SH-SY5Y (cell line): ENCODE results near the gene TP53BP1.

ENCODE experiments used
- GATA2 ChIP-seq: IDR thresholded peaks from 2 replicates; pipeline ENCODE4 v1.6.1; 2011; ENCODE audit warnings: mild to moderate bottlenecking, low read depth, low read length
- GATA3 ChIP-seq: IDR thresholded peaks from 2 replicates; pipeline ENCODE4 v1.6.1; 2011; ENCODE audit warnings: low read depth, mild to moderate bottlenecking, low read length, moderate library complexity

The TP53BP1 gene

DNA sequence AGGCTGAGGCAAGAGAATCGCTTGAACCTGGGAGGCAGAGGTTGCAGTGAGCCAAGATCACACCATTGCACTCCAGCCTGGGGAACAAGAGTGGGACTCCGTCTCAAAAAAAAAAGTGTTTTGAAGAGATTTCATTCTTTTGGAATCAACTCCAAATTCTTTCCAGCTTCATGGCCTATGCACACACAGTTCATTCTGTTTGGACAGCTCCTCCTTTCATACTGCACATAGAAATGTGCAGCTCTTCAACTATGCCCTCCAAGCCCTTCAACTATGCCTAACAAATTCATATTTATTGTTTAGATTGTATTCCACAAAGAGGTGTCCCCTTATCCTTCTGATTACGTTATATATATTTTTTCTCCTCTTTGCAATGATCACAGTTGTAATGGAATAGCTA lies 4.2 kb downstream of the TP53BP1 start:
- TF ChIP-seq GATA2 (no peak), GATA3 (no peak)

DNA sequence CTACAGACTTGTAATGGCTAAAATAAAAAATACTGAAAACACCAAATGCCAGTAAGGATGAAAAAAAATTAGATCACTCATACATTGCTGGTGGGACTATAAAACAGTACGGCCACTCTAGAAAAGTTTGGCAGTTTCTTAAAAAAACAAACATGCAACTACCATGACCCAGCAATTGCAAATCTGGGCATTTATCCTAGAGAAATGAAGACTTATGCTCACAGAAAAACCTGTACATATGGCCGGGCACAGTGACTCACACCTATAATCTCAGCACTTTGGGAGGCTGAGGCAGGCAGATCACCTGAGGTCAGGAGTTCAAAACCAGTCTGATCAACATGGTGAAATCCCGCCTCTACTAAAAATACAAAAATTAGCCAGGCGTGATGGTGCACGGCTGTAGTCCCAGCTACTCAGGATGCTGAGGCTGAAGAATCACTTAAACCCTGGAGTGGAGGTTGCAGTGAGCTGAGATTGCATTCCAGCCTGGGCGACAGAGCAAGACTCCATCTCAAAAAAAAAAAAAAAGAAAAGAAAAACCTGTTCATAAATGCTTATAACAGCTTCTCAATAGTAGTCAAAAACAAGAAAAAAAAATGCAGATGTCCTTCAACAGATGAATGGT lies 5.6 kb downstream of the TP53BP1 start:
- TF ChIP-seq GATA2: no peak
- TF ChIP-seq GATA3: no peak

DNA sequence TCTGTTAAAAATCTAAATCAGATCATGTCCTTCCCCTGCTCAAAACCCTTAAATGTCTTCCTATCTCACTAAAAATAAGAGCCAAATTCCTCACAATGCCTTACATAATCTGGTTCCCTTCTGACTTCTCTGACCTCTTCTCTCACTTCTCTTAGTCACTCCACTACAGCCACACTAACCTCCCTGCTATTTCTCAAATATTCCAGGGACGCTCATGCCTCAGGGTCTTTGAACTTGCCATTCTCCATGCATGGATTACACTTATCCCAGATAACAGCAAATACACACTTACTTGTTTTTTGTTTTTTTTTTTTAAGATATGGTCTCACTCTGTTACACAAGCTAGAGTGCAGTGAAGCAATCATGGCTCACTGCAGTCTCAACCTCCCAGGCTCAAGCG lies 8.5 kb downstream of the TP53BP1 start:
- TF ChIP-seq GATA2 (no peak), GATA3 (no peak)

DNA sequence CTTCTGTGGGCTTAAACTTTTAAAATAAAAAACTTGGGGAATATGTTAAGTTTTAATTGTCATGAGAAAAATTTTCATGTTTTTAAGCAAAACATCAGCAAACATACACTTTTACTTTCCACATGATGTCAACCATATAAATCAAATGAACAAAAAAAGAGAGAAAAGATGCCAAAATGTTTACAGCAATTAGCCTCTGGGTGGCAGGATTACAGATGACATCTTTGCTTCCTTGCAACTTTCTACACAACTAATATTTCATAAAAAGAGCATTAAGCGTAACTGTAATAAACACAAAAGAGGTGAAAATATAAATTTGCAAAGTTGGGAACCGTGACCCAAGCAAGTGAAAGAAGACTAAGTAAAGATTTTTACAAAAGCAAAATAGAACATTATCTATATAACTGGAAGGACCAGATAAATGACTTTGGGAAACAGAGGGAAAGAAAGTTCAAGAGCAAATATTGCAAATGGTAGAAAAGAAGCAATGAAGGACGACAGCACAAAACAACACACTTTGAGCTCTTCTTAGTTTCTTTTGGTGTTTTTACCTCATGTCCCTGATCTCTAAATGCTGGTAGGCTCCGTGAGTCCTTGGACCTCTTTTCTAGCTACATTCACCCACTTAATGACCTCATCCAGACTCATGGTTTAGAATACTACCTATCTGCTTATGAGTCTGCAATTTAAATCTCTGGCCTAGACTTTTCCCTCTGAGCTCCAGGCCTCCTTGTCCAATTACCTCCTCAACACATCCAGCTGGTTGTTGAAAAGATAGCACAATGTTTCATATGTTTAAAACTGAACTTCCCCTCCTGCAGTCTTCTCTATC lies 9.4 kb downstream of the TP53BP1 start:
- no peak for TF ChIP-seq GATA3
- TF ChIP-seq GATA2: no peak

DNA sequence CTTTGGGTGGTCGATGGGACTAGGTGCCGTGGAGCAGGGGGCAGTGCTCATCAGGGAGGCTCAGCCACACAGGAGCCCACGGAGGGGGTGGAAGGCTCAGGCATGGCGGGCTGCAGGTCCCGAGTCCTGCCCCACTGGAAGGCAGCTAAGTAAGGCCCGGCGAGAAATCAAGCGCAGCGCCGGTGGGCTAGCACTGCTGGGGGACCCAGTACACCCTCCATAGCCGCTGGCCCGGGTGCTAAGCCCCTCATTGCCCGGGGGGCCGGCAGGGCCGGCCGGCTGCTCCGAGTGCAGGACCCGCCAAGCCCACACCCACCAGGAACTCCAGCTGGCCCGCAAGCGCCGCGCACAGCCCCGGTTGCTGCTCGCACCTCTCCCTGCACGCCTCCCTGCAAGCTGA lies 19.1 kb downstream of the TP53BP1 start:
- TF ChIP-seq GATA2 (no peak), GATA3 (no peak)

DNA sequence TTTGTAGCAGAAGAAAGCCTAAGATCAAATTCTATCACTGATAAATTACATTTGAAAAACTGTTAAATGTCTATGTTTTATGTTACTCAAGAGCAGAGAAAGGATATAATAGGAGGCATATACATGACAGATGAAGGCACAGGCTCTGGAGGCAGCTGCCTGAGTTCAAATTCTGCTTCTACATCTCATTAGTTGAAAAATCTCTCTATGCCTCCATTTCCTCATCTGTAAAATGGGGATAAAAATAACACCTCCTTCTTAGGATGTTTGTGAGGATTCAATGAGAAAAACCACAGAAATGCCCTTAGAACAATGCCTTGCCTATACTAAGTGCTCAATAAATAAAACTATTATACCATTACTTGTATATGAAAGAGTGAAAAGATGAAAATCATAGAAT lies 21.0 kb downstream of the TP53BP1 start:
- TF ChIP-seq GATA2 (no peak), GATA3 (no peak)

DNA sequence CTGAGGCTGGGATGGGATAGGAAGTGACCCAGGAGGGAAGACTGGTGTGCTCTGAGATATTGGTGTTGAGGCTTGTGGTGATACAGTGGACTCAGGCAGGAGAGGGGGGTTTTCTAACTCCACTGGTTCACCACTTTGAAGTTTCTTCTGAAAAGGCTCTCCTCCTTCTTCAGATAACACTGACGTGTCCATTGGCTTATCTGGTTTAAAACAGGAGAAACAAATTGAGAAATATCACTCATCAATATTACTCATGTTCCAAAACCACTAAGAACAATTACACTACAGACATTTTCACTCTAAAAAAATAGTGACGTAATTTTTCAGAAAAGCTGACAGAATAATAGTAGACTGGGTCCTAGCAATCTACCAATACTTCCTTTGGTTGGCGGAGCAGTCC lies 23.1 kb downstream of the TP53BP1 start:
- no peak for TF ChIP-seq GATA3

DNA sequence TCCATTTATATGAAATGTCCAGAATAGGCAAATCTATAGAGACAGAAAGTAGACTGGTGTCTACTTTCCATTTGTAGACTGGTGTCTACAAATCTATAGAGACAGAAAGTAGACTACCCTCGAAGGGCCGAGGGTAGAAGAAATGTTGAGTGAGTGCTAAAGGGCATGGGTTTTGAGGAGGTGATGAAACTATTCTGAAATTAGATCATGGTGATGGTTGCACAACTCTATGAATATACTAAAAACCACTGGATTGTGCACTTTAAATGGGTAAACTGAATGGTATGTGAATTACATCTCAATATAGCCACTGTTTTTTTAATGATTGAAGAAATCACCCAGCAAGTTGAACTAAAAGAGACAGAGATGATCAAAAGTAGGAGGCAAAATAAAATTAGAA lies 27.9 kb downstream of the TP53BP1 start:
- no peak for TF ChIP-seq GATA3
- TF ChIP-seq GATA2: no peak

DNA sequence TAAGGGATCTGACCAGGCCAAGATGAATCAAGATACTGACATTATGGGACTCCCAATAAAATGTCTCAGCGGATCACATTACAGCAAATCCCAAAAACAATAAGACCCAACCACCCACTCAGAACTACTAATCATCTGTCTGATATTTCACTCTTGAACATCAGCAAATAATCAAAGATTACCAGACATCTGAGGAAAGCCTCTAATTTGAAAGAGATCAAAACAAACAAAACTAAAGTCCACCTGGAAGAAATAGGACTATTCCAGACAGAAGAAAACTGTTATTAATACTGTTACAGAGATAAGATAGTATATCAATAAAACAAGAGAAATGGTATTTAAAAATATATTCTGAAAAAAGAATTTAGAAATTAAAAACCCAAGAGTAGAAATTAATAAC lies 29.0 kb downstream of the TP53BP1 start:
- TF ChIP-seq GATA2 (no peak), GATA3 (no peak)

DNA sequence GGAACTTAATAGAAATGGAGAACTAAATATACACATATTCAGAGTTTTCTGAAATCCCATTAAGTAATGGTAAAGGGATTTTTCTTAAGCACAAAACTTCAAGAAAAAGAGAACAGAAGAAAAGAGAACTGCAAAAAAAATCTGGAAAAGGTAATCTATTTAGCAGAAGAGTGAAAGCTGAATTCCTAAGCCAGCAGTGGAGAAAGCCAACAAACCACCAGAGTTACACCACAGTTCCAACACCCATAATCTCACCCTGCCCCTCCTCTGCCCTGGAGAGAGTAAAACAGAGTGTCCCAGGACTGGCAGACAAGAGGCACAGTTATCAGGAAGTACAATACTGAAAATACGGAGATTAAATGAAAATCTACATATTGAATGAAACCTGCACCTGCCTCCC lies 29.4 kb downstream of the TP53BP1 start:
- TF ChIP-seq GATA2 (no peak), GATA3 (no peak)

DNA sequence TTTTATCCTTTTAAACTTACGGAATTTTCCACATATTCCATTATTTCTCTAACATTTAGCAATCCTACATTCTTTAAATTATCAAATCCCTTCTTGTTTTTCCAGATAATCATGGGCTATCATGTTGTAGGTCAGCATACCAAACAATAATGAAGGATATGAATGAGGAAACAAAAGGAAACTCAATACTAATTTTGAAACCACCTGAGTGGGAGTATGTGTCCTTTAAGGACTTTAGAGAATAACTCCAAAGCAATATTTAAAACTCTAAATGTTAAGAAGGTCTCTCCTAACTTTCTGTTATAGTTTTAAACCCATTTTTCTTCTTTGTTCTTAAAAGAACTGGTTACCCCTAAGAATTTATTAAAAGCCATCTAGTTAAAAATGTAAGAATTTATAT lies 43.0 kb downstream of the TP53BP1 start:
- TF ChIP-seq GATA2: no peak
- TF ChIP-seq GATA3: no peak

DNA sequence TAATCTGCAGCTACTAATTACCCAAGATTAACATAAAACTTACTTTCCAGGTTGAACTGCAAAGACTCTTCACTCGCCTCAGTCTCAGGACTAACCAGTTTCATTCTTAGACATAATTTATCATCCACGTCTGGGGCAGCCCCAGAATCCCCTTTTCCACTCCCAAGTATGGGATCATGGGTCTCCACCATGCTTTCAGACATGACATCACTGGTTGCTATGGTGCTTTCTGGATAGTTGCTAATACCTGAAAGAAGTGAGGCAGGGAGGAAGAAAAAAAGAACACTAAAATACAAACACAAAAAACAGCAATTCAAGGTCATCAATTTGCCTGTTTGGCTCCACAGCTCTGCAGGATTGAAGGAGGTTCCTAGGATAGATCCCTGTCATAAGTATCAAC lies 46.6 kb downstream of the TP53BP1 start:
- TF ChIP-seq GATA3: no peak
- TF ChIP-seq GATA2: no peak

DNA sequence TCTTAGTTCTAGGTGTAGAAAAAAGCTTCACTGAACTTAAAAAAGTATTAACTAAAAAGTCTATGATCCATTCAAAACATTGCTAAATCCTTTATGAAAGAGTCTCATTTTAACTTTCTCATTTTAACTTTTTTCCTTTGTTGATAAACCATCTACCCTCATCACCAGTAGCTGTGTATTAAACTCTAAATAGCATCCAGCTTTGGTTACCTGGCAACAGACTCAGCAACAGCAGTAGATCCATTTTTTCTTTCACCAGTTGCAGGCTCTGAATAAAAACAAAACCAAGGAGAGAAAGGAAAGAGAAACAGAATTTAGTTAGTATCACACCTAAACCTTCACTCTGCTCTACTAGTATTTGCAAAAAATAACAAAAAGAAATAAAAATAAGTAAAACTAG lies 51.6 kb downstream of the TP53BP1 start:
- TF ChIP-seq GATA2: no peak

DNA sequence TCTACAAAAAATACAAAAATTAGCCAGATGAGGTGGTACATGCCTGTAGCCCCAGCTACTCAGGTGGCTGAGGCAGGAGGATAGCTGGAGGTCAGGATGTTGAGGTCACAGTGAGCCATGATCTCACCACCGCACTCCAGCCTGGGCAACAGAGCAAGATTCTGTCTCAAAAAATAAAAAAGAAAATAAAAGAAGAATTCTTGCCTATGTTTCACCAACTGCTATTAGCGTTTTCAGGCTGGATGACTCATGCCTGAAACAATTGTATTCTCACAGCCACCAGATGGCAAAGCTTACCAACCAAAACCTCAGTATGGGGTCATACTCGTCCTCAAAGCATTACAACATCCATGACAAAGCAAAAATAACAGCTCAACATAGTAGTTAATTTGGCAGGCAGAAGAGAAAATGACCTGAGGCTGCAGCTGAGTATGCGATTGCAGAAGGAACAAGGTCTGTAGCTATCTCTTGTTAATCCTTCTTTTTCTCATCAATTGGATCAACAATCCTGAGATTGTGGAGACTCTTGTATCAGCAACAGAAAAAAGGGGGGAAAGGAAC lies 52.2 kb downstream of the TP53BP1 start:
- TF ChIP-seq GATA2 (no peak), GATA3 (no peak)

DNA sequence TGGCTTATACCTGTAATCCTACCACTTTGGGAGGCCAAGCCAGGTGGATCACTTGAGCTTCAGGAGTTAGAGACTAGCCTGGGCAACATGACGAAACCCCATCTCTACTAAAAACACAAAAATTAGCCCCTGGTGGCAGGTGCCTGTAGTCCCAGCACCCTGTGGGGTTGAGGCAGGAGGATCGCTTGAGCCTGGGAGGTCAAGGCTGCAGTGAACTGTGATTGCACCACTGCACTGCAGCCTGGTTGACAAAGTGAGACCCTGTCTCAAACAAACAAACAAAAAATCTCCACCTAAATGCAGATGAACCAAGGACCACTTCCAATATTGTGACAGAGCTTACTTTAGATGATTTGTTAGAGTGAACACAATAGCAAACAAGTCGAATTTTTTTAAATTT lies 53.7 kb downstream of the TP53BP1 start:
- TF ChIP-seq GATA3: no peak
- no peak for TF ChIP-seq GATA2
